VCaP (cell line): ENCODE measurements around the gene NCSTN.
"Not testable (repeated sequence)": the region's sequence is repeated elsewhere in the genome, so short reads cannot be mapped to it uniquely, and the experiment has no call there.

Experiments used
- H3K27ac ChIP-seq: fragments of 450-650 bp; 2 replicates; pipeline ENCODE4 v1.5.1; 2017
- TF ChIP-seq, protein P1 (sequence below): fragments of 450-650 bp; conservative IDR thresholded peaks from 2 replicates; pipeline ENCODE4 v1.5.1; 2017; ENCODE audit warnings: mild to moderate bottlenecking, moderate library complexity

Gene NCSTN

DNA sequence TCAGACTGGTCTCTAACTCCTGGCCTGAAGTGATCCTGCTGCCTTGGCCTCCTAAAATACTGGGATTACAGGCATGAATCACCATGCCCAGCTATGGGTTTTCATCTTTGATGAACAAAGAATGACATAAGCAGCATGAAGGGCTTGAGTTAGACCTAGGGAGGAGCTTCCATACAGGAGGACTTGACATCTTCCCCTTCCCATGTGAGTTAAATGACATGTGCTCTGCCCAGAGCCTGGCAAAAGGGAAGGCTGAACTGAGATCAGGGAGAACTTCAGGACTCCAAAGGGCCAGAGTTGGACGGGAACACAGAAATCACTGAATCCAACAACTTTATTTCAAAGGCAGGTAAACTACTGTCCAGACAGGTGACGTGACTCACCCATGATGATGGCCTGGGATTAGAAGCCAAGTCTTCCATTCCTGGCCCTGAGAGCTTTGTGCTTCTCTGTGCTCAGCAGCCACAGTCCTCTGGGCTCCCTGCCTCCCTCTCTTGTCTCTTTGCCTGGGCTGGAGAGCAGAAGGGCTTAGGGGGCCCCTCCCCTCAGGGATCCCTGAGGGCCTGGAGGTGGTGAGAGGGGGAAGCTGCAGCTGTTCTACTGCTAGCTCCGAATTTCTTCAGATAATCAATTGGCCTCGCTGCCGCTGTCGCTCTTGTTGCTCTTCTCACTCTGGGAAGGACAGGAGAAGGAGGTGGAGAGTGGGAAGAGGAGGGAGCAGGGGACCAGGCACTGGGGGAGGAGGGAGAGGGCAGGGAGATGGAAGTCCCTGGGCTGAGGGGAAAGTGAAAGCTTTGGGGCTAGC is 31.3 kb downstream of the NCSTN start:
- H3K27ac ChIP-seq: no peak overlapping the region
- TF ChIP-seq, protein P1, sequence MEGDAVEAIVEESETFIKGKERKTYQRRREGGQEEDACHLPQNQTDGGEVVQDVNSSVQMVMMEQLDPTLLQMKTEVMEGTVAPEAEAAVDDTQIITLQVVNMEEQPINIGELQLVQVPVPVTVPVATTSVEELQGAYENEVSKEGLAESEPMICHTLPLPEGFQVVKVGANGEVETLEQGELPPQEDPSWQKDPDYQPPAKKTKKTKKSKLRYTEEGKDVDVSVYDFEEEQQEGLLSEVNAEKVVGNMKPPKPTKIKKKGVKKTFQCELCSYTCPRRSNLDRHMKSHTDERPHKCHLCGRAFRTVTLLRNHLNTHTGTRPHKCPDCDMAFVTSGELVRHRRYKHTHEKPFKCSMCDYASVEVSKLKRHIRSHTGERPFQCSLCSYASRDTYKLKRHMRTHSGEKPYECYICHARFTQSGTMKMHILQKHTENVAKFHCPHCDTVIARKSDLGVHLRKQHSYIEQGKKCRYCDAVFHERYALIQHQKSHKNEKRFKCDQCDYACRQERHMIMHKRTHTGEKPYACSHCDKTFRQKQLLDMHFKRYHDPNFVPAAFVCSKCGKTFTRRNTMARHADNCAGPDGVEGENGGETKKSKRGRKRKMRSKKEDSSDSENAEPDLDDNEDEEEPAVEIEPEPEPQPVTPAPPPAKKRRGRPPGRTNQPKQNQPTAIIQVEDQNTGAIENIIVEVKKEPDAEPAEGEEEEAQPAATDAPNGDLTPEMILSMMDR: no peak

DNA sequence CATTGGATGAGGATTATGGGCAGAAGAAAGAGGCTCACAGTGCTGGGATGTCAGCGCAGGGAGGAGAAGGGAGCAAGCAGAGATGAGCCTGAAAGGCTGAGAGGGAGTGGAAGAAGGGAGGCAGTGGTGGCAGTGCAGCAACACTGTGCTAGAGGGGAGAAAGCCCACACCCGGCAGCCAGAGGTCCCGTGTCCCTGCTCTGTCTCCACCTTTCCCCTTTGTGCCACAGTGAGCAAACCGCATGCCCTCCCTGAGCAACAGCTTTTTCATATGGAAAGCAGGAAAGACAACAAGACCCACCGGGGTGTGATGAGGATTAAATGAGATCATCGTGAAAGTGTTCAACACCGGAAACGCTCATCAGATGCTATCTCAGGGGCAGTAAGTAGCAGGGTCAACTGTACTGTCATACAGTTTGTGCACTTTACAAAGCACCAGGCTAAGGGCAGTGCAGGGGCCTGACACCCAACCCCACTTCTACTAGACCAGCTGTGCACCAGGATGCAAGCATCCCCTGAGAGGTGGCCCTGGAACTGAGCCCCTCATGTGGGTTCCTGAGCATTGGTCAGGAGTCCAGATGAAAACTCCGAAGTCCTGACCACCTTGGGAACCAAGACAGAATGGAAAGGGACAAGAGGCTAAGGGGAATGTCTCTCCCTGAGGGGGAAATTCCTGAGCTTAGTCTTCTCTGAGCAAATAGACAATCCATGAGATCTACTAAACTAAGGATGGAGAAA is 32.8 kb downstream of the NCSTN start:
- TF ChIP-seq, protein P1: no peak

DNA sequence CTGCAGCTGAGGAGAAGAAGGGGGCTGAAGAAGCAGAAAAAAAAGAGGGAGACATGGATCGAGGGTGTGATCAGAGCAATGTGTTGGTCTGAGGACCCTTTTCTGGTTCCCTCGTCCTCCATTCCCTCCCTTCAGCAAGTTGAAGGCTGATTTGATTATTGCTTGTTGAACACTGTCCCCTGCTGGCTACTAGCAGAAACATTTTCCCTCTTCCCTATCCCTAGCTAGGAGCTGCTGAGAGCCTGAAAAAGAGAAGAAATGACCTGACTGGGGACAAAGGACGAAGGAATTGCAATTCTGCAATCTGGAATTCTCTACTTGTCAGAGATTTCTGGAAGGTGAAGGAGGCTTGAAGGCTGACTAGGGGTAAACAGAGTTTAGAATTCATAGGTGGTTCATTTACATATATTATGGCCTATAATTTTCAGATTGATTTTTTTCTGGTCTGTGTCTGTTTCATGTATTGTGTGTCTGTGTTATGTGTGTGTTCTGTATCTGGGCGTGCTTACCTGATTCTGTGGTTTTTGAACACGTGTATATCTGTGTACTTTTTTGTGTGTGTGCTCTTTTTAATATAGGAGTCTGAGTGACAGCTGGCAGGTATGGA is 33.4 kb downstream of the NCSTN start:
- TF ChIP-seq, protein P1: peak; percentile 88

More for the DNA sequence above, 32.8 kb downstream of the NCSTN start:
- H3K27ac ChIP-seq: no peak overlapping the region

DNA sequence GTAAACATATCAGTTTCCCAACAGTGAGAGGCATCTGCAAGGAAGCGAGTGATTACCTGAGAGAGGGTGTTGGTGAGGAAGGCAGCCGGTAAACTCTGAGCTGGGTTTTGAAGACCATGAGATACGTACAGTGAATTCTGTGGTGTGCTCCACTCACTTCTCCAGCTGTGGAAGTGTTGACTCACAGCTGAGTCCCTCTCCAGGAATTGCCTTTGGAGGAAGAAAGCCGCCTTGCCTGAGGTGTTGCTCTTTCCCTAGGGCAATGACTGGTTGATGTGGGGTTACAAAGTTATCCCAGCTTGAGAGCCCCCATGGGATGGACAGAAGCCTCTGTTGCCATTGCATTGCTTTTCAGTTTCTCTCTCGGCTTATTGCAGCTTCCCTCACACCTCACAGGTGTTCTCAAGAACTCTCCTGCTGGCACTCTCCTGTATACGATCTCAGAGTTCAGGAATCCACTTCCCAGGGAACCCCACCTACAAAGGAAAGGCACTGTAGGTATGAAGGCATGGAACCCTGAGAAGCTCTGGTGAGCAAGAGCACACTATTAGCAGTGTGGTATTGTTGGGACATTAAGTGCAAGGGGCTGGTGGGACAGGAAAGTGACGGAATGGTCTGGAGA is 34.5 kb downstream of the NCSTN start:
- H3K27ac ChIP-seq: no peak overlapping the region
- TF ChIP-seq, protein P1: no peak

More for the DNA sequence above, 33.4 kb downstream of the NCSTN start:
- no peak overlapping the region for H3K27ac ChIP-seq

DNA sequence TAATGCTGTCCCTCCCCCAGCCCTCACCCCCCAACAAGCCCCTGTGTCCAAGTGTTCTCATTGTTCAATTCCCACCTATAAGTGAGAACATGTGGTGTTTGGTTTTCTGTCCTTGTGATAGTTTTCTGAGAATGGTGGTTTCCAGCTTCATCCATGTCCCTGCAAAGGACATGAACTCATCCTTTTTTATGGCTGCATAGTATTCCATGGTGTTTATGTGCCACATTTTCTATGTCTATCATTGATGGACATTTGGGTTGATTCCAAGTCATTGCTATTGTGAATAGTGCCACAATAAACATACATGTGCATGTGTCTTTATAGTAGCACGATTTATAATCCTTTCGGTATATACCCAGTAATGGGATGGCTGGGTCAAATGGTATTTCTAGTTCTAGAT is 41.6 kb downstream of the NCSTN start:
- not testable (repeated sequence) for H3K27ac ChIP-seq

DNA sequence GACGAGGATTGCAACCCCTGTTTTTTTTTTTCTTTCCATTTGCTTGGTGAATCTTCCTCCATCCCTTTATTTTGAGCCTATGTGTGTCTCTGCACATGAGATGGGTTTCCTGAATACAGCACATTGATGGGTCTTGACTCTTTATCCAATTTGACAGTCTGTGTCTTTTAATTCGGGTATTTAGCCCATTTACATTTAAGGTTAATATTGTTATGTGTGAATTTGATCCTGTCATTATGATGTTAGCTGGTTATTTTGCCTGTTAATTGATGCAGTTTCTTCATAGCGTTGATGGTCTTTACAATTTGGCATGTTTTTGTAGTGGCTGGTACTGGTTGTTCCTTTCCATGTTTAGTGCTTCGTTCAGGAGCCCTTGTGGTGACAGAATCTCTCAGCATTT is 45.2 kb downstream of the NCSTN start:
- not testable (repeated sequence) for H3K27ac ChIP-seq

DNA sequence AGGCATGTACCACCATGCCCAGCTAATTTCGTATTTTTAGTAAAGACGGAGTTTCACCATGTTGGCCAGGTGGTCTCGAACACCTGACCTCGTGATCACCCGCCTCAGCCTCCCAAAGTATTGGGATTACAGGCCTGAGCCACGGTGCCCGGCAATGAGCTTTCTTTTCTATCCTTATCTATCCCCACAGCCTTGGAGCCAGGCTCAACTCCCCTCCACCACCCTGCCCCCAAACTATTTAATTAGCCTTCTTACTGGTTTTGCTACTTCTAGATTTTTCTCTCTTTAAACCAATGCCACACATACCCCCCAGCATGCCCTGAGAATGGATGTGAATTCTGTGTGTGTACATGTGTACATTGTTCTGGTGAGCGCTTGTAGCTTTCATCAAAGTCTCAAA is 51.5 kb downstream of the NCSTN start:
- H3K27ac ChIP-seq: no peak overlapping the region
- TF ChIP-seq, protein P1: no peak

DNA sequence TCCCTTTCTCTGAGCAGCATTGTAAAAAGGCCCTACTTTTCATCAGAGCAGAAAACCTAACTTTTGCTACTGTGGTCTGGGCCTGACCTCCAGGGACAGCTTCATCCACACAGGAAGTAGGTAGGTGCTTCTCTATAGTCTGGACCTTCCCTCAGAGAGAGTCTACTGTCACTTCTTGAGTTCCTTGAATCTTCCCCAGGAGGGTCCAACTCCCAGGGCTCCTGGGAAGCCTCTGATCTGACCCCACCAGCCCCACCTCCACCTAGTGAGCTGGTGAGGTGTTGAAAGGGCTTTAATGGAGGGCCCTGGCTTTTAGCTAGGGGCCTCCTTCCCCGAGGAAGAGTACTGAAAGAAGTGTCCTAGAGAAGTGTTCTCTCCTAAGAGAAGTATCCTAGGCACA is 54.5 kb downstream of the NCSTN start:
- TF ChIP-seq, protein P1: no peak
- no peak overlapping the region for H3K27ac ChIP-seq
